Iris pigment epithelial cell (primary cell): ENCODE results near the gene MAP3K14.

ENCODE experiments used
- DNase-seq: peaks from one replicate; pipeline ENCODE4 v3.0.0-alpha.2; 2011; ENCODE audit warnings: low read depth

Gene MAP3K14

GRCh38 chr17:45223539-45224528, 93.0 kb downstream of the MAP3K14 start:
- DNase-seq = no peak

GRCh38 chr17:45222996-45223538, 93.8 kb downstream of the MAP3K14 start:
- DNase-seq = no peak

- no peak for DNase-seq
Measured at GRCh38 chr17:45222289-45222995, 94.4 kb downstream of the MAP3K14 start.

GRCh38 chr17:45222014-45222288, 94.9 kb downstream of the MAP3K14 start:
- no peak for DNase-seq

GRCh38 chr17:45221081-45222013, 95.5 kb downstream of the MAP3K14 start, which contains the start of gene FMNL1:
TSS of gene FMNL1 (plus strand) at chr17:45221885. CDS start at chr17:45222125, 240 bp downstream.
- no peak for DNase-seq

GRCh38 chr17:45220079-45220478, 96.7 kb downstream of the MAP3K14 start:
- no peak for DNase-seq

GRCh38 chr17:45218895-45219661, 97.7 kb downstream of the MAP3K14 start:
- DNase-seq = peak; percentile 74
